ENCODE measurements around the gene ZC3H7A. TPM values are rescaled to one million over a fixed set of nuclear protein-coding genes. Genes with fewer than 3 reads are reported as not detected.

The ZC3H7A gene
- total and polyA plus RNA-seq, 10 of the 15 experiments (the other 5 are each of a cell fraction or from before 2014, with no cell fraction given) = 46.3 to 188 (median 68.6) TPM

GRCh38 chr16:11752856-11753255 is 44.2 kb downstream of the ZC3H7A start:
- Histone ChIP-seq H3K27me3 (replicated peaks in 1 of 2; ENCODE audit: control insufficient read depth in 2 of 2, insufficient read depth in 2 of 2, low read length in 1 of 2) (no peaks in the 10 kb centered on the region), H3K79me2 (ENCODE audit: control insufficient read depth, insufficient read depth, low read length) (no peaks in the 10 kb centered on the region), H2AFZ (ENCODE audit: control insufficient read depth, low read depth, low read length) (no peak overlapping the region), H3K9me3 (replicated peaks; ENCODE audit: control insufficient read depth, insufficient read depth, low read length) (no peaks in the 10 kb centered on the region), H4K20me1 (ENCODE audit: control insufficient read depth, insufficient read depth) (no peaks in the 10 kb centered on the region), H3K9ac (ENCODE audit: control insufficient read depth, insufficient read depth, low read length) (no peak overlapping the region), H3K4me3 (no peak overlapping the region), H3K4me1 (ENCODE audit: control insufficient read depth, insufficient read depth, low read length) (no peaks in the 10 kb centered on the region), H3K36me3 (ENCODE audit: control insufficient read depth in 2 of 2, insufficient read depth in 2 of 2, low read length in 1 of 2) (peaks cover 23 to 47% of the 10 kb centered on the region in 2 experiments), H3K27ac (ENCODE audit: control insufficient read depth, insufficient read depth) (no peak overlapping the region), H3K4me2 (ENCODE audit: control insufficient read depth, insufficient read depth) (no peak overlapping the region)
- FAIRE-seq (no peak), ATAC-seq (no peak), DNase-seq (ENCODE audit: low read depth, low spot score) (no peak)
- 100% methylated on average over 3 of the region's 3 CpGs for WGBS (ENCODE audit: insufficient coverage, insufficient replicate concordance, low lambda C conversion rate, missing lambda C conversion rate)
- no TSS peak for BruUV-seq (replicated peaks)
- intact Hi-C loops (cut with micrococcal nuclease; ENCODE audit: unreplicated experiment) = no loop called here
- in situ Hi-C loops (cut with MboI) = no loop called here
- ChIA-PET RAD21 (ENCODE audit: unreplicated experiment) (no interaction called here), SMC1A (ENCODE audit: uncharacterized antibody, unreplicated experiment) (interaction anchor here (1.3 kb wide), 1 partner anchor 9 kb away, joined by 3 read pairs; no protein-coding TSS in a partner anchor), POLR2A (interaction anchor here (0.7 to 1.6 kb wide), 2 partner anchors 9 to 10 kb away, joined by 3 to 4 read pairs; partner anchors contain the start of gene TXNDC11), CTCF (no interaction called here)
- TF ChIP-seq ETV6 (conservative IDR thresholded peaks at IDR 0.05 in 1 of 2, IDR thresholded peaks at IDR 0.05 in 1 of 2; ENCODE audit: borderline replicate concordance in 1 of 2, low read depth in 1 of 2) (no peak), IKZF2 (IDR thresholded peaks at IDR 0.05) (no peak), DPF2 (IDR thresholded peaks at IDR 0.05) (no peak), RBBP5 (conservative IDR thresholded peaks at IDR 0.05) (no peak), FOXK2 (IDR thresholded peaks at IDR 0.05) (no peak), SUPT20H (IDR thresholded peaks at IDR 0.05; ENCODE audit: borderline replicate concordance, control insufficient read depth, low read depth, low read length) (no peak), CEBPZ (IDR thresholded peaks at IDR 0.05; ENCODE audit: low read depth, low read length) (no peak), CBX3 (IDR thresholded peaks at IDR 0.05; ENCODE audit: borderline replicate concordance, low read depth) (no peak), ZBED1 (IDR thresholded peaks at IDR 0.05; ENCODE audit: borderline replicate concordance) (no peak), ZBTB4 (CRISPR knock-in tag; IDR thresholded peaks at IDR 0.05) (no peak), WRNIP1 (IDR thresholded peaks at IDR 0.05; ENCODE audit: borderline replicate concordance, low read depth, low read length) (no peak), ELK1 (IDR thresholded peaks at IDR 0.05; ENCODE audit: low read depth, low read length) (no peak)
